GM18867 (cell line): Measurements from ENCODE around the gene GGTLC2.
"Not testable (repeated sequence)": the region's sequence is repeated elsewhere in the genome, so short reads cannot be mapped to it uniquely, and the experiment has no call there.

Experiments
- ATAC-seq: cut with Tn5 transposase; IDR thresholded peaks from one replicate; pipeline ENCODE4 v1.9.1; 2021; ENCODE audit warnings: mild to moderate bottlenecking, moderate library complexity; ENCODE audit not compliant: unreplicated experiment

Gene GGTLC2

GRCh38 chr22:22636260-22636659 is 8.2 kb upstream of the GGTLC2 start:
- not testable (repeated sequence) for ATAC-seq

DNA sequence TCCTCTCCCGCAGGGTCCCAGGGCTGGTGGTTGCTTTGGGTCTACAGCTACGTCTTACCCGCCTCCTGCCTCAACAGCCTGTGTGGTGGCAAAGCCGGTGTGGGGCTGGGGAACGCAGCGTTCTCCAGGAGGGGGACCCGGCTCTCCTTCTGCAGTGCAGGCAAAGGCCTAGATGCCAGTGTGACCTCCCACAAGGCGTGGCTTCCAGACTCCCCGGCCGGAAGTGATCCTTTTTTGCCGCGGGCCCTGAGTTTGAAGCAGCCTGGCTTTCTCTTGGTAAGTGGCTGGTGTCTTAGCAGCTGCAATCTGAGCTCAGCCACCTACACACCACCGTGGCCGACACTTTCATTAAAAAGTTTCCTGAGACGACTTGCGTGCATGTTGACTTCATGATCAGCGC is 6.1 kb upstream of the GGTLC2 start:
- ATAC-seq = not testable (repeated sequence)

GRCh38 chr22:22642255-22642654 is 2.2 kb upstream of the GGTLC2 start:
- ATAC-seq = not testable (repeated sequence)

DNA sequence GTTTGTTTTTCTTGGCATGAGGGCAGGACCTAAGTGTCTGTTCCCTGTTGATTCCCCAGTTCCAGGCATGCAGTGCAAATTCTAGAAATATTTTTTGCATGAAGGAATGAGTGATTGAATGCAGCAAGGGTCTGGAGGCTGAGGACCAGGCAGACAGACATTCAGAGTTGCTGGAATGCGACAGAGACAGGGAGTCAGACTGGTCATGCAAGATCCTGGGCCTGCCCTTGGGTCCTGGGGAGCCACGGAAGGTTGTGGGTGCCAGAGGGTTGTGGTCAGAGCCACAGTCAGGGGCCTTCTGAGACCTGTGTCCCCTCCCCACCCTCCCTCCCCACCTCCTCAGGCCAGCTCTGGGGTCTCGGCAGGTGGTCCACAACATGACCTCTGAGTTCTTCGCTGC is 1.6 kb downstream of the GGTLC2 start:
- ATAC-seq = not testable (repeated sequence)

DNA sequence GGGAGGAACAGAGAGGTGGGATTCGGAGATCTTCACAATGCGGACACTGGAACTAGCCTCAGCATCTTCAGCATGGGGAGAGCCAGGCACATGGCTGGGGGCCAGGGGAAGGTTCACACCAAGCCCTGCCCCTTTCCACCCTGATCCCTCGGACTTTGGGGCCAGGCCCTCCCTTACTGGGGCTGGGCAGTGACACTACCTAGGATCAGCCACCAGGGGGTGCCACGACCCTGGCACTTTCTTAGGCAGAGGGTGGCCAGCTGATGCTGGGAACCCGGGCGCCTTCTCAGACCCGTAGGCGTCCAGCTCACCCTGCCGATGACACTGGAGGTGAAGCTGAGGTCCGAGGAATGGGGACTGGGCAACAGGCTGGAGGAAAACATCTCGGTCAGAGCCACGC is 3.5 kb downstream of the GGTLC2 start:
- ATAC-seq = not testable (repeated sequence)

DNA sequence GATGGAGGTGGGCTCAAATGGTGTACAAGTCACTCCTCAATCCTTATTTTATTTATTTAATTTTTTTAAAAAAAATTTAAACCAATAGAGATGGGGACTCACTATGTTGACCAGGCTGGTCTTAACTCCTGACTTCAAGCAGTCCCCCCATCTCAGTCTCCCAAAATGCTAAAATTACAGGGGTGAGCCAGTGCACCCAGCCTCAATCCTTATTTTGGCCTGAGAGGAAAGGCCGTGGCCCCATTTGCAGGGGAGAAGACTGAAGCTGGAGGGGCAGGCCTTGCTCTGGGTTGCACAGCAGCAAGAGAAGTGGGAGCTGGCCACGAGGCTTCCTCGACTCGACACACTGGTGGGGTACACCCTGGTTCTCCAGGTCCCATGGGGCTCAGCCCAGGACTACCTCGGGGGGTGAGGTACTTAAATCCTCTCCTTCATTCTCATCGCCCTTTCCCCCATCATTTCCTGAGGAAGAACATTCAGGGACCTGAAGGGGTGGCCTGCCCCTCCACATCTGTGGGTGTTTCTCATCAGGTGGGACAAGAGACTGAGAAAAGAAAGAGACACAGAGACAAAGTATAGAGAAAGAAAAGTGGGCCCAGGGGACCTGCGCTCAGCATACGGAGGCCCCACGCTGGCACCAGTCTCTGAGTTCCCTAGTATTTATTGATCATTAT is 4.6 kb downstream of the GGTLC2 start:
- ATAC-seq = not testable (repeated sequence)

DNA sequence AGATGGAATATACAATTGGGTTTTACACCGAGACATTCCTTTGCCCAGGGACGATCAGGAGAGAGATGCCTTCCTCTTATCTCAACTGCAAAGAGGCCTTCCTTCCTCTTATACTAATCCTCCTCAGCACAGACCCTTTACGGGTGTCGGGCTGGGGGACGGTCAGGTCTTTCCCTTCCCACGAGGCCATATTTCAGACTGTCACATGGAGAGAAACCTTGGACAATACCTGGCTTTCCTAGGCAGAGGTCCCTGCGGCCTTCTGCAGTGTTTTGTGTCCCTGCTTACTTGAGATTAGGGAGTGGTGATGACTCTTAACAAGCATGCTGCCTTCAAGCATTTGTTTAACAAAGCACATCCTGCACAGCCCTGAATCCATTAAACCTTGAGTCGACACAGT is 5.3 kb downstream of the GGTLC2 start:
- not testable (repeated sequence) for ATAC-seq

- not testable (repeated sequence) for ATAC-seq
Observed at GRCh38 chr22:22650398-22650797, 6.0 kb downstream of the GGTLC2 start.

GRCh38 chr22:22650803-22651515 is 6.5 kb downstream of the GGTLC2 start:
- ATAC-seq = not testable (repeated sequence)

DNA sequence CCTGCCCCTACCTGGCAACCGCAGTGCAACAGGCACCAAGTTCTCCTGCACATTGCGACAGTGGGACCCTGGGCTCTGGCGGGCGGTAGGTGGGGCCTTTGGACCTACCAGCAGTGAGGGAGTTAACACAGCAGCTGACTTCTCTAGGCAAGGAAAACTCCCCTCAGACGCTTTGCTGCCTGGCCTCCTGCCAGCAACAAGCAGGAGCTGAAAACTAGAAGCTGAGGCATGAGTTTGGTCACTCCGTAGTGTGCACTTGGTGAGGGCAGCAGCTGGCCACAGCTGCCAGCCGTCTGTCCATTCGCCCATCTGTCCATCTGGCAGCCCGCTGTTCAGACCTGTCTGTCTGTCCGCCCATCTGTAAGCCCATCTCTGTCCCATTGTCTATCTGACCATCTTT is 7.2 kb downstream of the GGTLC2 start:
- ATAC-seq = not testable (repeated sequence)

- not testable (repeated sequence) for ATAC-seq
Observed at GRCh38 chr22:22652102-22652501, 7.7 kb downstream of the GGTLC2 start.

DNA sequence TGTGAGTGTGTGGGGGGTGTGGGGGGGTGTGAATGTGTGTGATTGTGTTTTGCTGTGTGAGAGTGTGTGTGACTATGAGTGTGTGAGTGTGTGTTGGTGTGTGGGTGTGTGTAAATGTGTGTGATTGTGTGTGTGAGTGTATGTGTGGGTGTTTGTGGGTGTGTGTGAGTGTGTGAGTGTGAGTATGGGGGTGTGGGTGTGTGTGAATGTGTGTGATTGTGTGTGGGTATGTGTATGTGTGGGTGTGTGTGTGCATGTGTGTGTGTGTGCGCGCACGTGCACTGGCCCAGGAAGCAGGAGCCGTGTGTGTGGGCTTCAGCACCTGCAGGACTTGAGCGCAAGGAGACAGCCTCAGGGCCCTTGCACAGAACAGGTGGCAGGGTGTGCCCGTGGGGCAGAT is 8.2 kb downstream of the GGTLC2 start:
- not testable (repeated sequence) for ATAC-seq

DNA sequence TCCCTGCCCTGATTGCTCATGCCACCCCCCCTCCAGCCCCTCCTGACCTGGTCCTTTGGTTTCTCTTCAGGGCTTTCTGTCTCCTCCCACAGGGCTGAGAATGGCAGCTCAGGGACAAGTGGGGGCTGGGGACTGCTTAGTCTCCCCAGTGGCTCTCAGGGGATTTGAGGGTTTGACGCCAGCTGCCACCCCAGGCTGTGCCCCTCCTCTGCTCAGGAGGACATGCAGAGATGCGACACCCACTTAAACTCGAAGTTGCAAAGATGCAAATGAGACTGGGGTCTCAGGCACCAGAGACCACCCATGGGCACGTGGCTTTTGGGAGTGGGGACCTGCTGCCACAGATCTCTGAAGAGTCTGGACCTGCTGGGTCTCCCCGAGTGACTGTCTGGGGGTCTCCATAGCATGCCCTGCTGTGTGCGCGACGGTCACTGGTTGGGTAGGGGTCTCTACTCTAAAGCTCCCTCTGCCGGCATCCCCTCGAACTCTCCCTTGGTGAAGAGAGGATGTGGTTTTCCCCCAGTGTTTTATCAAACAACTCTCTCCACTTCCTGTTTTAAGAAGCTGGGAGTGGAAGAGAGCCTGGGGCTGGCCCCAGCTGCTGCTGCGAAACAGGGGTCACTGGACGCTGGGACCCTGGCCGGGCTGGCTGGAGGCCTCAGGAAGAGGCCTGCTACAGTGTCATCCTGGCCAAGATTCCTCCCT is 9.4 kb downstream of the GGTLC2 start:
- not testable (repeated sequence) for ATAC-seq

DNA sequence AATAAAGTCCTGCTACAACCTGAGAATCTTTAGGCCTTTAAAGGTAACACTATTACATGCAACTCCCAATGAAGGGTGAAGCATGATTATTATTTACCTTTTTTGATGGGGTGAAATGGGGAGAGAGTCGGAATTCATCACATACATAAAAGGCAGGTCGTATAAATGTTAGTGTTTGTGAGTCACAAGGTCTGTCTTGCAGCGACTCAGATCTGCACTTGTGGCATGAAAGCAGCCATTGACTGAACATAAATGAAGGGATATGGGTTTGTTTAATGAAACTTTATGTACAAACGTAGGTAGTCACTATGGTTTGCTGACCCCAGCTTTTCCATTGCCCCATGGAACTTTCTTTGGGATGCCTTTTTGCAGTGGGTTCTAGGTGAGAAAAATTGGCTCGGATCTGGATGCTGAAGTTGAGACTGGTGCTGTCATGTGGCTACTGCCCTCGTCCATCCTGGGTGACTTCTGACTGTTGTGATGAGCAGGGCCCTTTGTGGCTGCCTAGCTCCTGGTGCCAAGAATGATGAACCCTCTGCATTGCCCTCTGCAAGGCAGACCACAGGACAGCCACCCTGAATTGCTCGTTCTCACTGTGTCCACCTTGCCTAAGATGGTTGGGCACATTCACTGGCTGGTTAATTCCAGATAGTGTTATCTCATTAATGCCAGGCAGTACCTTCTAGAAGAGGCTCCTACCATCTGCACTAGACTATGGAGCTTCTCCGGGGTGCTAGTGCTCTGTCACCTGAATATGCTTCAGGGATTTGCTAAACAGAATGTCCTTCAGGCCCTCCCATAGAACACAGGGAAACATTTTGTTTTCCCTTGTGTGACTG is 11.3 kb downstream of the GGTLC2 start:
- ATAC-seq = no peak

GRCh38 chr22:22657712-22658111 is 13.3 kb downstream of the GGTLC2 start:
- ATAC-seq = no peak

DNA sequence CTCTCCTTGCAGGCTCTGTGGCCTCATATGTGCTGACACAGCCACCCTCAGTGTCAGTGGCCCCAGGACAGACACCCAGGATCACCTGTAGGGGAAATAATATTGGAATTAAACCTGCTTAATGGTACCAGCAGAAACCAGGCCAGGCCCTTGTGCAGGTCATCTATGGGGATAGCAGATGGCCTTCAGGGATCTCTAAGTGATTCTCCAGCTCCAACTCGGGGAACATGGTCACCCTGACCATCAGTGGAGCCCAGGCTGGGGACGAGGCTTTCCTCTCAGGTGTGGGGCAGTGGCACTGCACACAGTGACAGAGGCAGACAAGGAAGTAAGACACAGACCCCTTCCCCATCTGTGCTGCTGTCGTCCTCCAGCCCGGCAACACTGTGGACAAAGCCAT is 16.9 kb downstream of the GGTLC2 start:
- no peak for ATAC-seq

GRCh38 chr22:22662095-22662494 is 17.7 kb downstream of the GGTLC2 start:
- no peak for ATAC-seq

DNA sequence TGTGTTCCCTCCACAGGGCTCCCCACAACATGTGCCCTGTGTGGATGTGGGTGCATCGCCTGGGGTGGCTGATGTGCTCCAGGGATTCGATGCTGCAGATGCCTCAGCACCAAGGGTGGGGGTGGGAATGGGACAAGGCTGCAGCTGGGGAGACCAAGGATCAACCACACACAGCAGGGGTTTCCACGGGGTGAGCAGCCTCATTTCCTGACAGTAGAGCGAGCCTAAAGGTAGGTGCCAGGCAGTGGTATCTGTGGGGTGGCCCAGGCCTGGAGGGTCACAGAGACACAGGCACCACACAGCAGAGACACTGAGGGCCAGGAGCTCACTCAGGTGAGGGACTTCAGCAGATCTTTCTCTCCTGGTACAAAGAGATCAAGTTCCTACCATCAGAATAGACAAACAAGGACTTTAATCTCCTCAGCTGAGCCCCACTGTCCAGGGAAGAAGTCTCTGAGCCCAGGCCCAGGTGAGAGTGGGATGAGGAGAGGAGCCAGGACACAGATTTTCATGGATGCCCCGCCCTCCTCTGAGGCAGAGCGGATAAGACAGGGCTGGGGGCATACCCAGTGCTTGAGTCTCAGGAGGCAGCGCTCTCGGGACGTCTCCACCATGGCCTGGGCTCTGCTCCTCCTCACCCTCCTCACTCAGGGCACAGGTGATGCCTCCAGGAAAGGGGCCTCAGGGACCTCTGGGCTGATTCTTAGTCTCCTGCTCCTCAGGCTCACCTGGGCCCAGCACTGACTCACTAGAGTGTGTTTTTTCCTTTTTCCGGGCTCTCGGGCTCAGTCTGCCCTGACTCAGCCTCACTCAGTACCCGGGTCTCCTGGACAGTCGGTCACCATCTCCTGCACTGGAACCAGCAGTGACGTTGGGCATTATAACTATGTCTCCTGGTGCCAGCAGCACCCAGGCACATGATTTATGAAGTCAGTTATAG is 19.7 kb downstream of the GGTLC2 start:
- ATAC-seq = no peak

DNA sequence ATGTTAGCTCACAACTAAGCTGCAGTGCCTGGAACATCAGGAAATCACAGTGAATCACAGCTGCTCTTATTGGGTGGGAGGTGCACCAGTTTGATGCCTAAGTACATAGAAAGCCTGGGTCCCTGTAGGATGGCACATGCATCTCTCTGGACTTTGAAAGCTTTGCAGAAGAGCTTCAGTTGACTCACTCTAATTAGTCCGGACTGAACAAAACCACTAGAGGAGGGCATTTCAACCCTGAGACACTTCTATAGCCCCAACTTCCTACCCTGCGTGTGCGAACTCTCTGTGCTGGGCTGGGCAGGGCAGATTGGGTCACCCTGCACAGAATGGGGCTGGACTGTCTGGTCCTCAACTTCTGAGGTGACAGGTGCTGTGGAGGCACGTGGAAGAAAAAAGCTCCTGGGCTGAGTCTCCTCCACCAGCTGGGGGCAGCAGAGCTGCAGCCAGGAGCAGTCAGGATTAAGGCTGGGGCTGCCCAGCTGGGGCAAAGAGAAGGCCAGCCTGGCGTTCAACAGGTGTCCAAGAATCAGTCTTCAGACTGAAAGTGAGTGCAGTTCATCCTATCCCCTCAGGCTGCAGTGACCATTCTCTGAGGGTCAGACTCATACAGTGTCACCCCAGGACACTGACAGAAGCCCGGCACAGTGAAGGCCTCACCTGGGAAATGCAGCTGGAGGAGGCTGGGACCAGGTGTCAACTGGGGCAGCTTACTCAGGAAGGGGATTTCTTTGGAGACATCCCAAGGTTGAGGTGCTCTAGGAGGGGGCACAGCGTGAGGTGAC is 22.1 kb downstream of the GGTLC2 start:
- ATAC-seq = no peak
